ENCODE data around the gene ARG2. TPM values are rescaled to one million over a fixed set of nuclear protein-coding genes. Genes with fewer than 3 reads are reported as not detected.

Gene ARG2
- total and polyA plus RNA-seq, 10 of the 15 experiments (the other 5 are each of a cell fraction or from before 2014, with no cell fraction given) = 0.48 to 7.8 (median 1.1) TPM

- TF ChIP-seq CREM (IDR thresholded peaks at IDR 0.05; ENCODE audit: low read depth) (no peak), NFIC (IDR thresholded peaks at IDR 0.05; ENCODE audit: low read depth, low read length) (no peak), SMARCA5 (IDR thresholded peaks at IDR 0.05) (no peak)
- H2AFZ ChIP-seq (ENCODE audit: control insufficient read depth, low read depth, low read length) = no peak overlapping the region
- ChIA-PET SMC1A (ENCODE audit: uncharacterized antibody, unreplicated experiment) (interaction anchor here (12.1 kb wide), 1 partner anchor 125 kb away, joined by 206 read pairs; the partner anchor contains the start of gene RDH12), RAD21 (ENCODE audit: unreplicated experiment) (interaction anchor here (1.0 to 1.2 kb wide), 2 partner anchors 50 to 150 kb away, joined by 3 to 4 read pairs; no protein-coding TSS in a partner anchor), POLR2A (interaction anchor here (0.5 kb wide), 1 partner anchor 173 kb away, joined by 3 read pairs; no protein-coding TSS in a partner anchor), CTCF (interaction anchor here (1.0 to 27.6 kb wide), 6 partner anchors 10 to 154 kb away, joined by 3 to 583 read pairs (median 4); partner anchors contain the start of gene RDH12)
- in situ Hi-C loops (cut with MboI) (no loop called here), intact Hi-C loops (cut with micrococcal nuclease; ENCODE audit: unreplicated experiment) (no loop called here)
- FAIRE-seq (no peak), DNase-seq (ENCODE audit: low read depth, low spot score) (no peak), ATAC-seq (no peak)
- no peaks in the 10 kb centered on the region for H3K27me3 ChIP-seq (replicated peaks in 1 of 2; ENCODE audit: control insufficient read depth in 2 of 2, insufficient read depth in 2 of 2, low read length in 1 of 2)
- 42% methylated on average over 16 of the region's 16 CpGs for WGBS (ENCODE audit: insufficient coverage, insufficient replicate concordance, low lambda C conversion rate, missing lambda C conversion rate)
- H3K4me3 ChIP-seq = no peak overlapping the region
- no peak overlapping the region for H3K4me2 ChIP-seq (ENCODE audit: control insufficient read depth, insufficient read depth)
- no peaks in the 10 kb centered on the region for H3K79me2 ChIP-seq (ENCODE audit: control insufficient read depth, insufficient read depth, low read length)
- H3K27ac ChIP-seq (ENCODE audit: control insufficient read depth, insufficient read depth) = no peak overlapping the region
- no peaks in the 10 kb centered on the region for H3K9me3 ChIP-seq (replicated peaks; ENCODE audit: control insufficient read depth, insufficient read depth, low read length)
- H3K36me3 ChIP-seq (ENCODE audit: control insufficient read depth in 2 of 2, insufficient read depth in 2 of 2, low read length in 1 of 2) = no peaks in the 10 kb centered on the region
- H3K9ac ChIP-seq (ENCODE audit: control insufficient read depth, insufficient read depth, low read length) = no peak overlapping the region
- no TSS peak for BruUV-seq (replicated peaks)
- peaks cover 2% of the 10 kb centered on the region; the same call in 1 of the 2 replicates for H4K20me1 ChIP-seq (ENCODE audit: control insufficient read depth, insufficient read depth)
- H3K4me1 ChIP-seq (ENCODE audit: control insufficient read depth, insufficient read depth, low read length) = no peaks in the 10 kb centered on the region
Measured at GRCh38 chr14:67577909-67578749, 41.6 kb upstream of the ARG2 start.

- peaks cover 2% of the 10 kb centered on the region; the same call in 1 of the 2 replicates for H4K20me1 ChIP-seq (ENCODE audit: control insufficient read depth, insufficient read depth)
- in situ Hi-C loops (cut with MboI) = no loop called here
- 69% methylated on average over 15 of the region's 15 CpGs for WGBS (ENCODE audit: insufficient coverage, insufficient replicate concordance, low lambda C conversion rate, missing lambda C conversion rate)
- no peaks in the 10 kb centered on the region for H3K79me2 ChIP-seq (ENCODE audit: control insufficient read depth, insufficient read depth, low read length)
- H3K36me3 ChIP-seq (ENCODE audit: control insufficient read depth in 2 of 2, insufficient read depth in 2 of 2, low read length in 1 of 2) = no peaks in the 10 kb centered on the region
- no peak overlapping the region for H2AFZ ChIP-seq (ENCODE audit: control insufficient read depth, low read depth, low read length)
- ATAC-seq (no peak), DNase-seq (ENCODE audit: low read depth, low spot score) (no peak), FAIRE-seq (no peak)
- intact Hi-C loops (cut with micrococcal nuclease; ENCODE audit: unreplicated experiment) = no loop called here
- POLR2A ChIA-PET = no interaction called here
- CTCF ChIA-PET = interaction anchor here (1.0 to 27.6 kb wide), 5 partner anchors 8 to 155 kb away, joined by 3 to 583 read pairs (median 8); partner anchors contain the start of gene RDH12
- RAD21 ChIA-PET (ENCODE audit: unreplicated experiment) = interaction anchor here (1.4 to 11.1 kb wide), 3 partner anchors 87 to 152 kb away, joined by 4 to 153 read pairs (median 114); partner anchors contain the start of gene RDH12
- H3K4me3 ChIP-seq = no peak overlapping the region
- TF ChIP-seq SREBF2 (IDR thresholded peaks at IDR 0.05; ENCODE audit: low read length) (no peak), PAX5 (IDR thresholded peaks at IDR 0.05; ENCODE audit: borderline replicate concordance, low read depth, low read length) (no peak), FOXM1 (IDR thresholded peaks at IDR 0.05; ENCODE audit: low read depth, low read length) (no peak), E2F4 (IDR thresholded peaks at IDR 0.05; ENCODE audit: low read depth, low read length) (no peak), SKIL (IDR thresholded peaks at IDR 0.05; ENCODE audit: low read depth, poor library complexity, severe bottlenecking) (no peak), EGR1 (IDR thresholded peaks at IDR 0.05; ENCODE audit: borderline replicate concordance in 1 of 2, low read depth in 2 of 2, low read length in 2 of 2) (no peak)
- no peaks in the 10 kb centered on the region for H3K9me3 ChIP-seq (replicated peaks; ENCODE audit: control insufficient read depth, insufficient read depth, low read length)
- SMC1A ChIA-PET (ENCODE audit: uncharacterized antibody, unreplicated experiment) = interaction anchor here (1.0 to 12.1 kb wide), 3 partner anchors 88 to 152 kb away, joined by 4 to 206 read pairs (median 4); partner anchors contain the start of gene RDH12
- H3K9ac ChIP-seq (ENCODE audit: control insufficient read depth, insufficient read depth, low read length) = no peak overlapping the region
- H3K27ac ChIP-seq (ENCODE audit: control insufficient read depth, insufficient read depth) = no peak overlapping the region
- no TSS peak for BruUV-seq (replicated peaks)
- H3K27me3 ChIP-seq (replicated peaks in 1 of 2; ENCODE audit: control insufficient read depth in 2 of 2, insufficient read depth in 2 of 2, low read length in 1 of 2) = no peaks in the 10 kb centered on the region
- H3K4me1 ChIP-seq (ENCODE audit: control insufficient read depth, insufficient read depth, low read length) = no peaks in the 10 kb centered on the region
- no peak overlapping the region for H3K4me2 ChIP-seq (ENCODE audit: control insufficient read depth, insufficient read depth)
Measured at GRCh38 chr14:67579040-67579439, 40.7 kb upstream of the ARG2 start.
